GM23338 (cell line): ENCODE data around the gene POLR3A. TPM values are rescaled to one million over a fixed set of nuclear protein-coding genes. Genes with fewer than 3 reads are reported as not detected.
A peak's percentile ranks its signal among the peaks of the same experiment; 100 is the strongest.

Source experiments
- ATAC-seq: fragments of 200-7000 bp; cut with Tn5 transposase; 3 replicates; pipeline ENCODE4 v1.9.1; 2020
- DNase-seq: peaks from one replicate; pipeline ENCODE4 v3.0.0-alpha.2; 2015; ENCODE audit warnings: low spot score
- H2AFZ ChIP-seq: fragments of 200-600 bp; sonication (generic); 2 replicates; pipeline ENCODE4 v1.8.0; 2016; ENCODE audit warnings: antibody characterized with exemption, mild to moderate bottlenecking, moderate library complexity
- H3F3A ChIP-seq: fragments of 200-600 bp; sonication (generic); replicated peaks from 2 replicates; pipeline ENCODE4 v1.8.0; 2017; ENCODE audit warnings: antibody characterized with exemption, mixed run types, low read depth
- H3K27ac ChIP-seq: fragments of 200-600 bp; sonication (generic); 2 replicates; pipeline ENCODE4 v1.6.1; 2016; ENCODE audit warnings: low read depth
- H3K27me3 ChIP-seq: fragments of 200-600 bp; sonication (generic); 2 replicates; pipeline ENCODE4 v1.8.0; 2016; ENCODE audit warnings: mild to moderate bottlenecking, mixed run types, moderate library complexity; ENCODE audit not compliant: insufficient read depth
- H3K36me3 ChIP-seq: fragments of 200-600 bp; sonication (generic); 2 replicates; pipeline ENCODE4 v1.8.0; 2016; ENCODE audit warnings: mild to moderate bottlenecking; ENCODE audit not compliant: insufficient read depth
- H3K4me1 ChIP-seq: fragments of 200-600 bp; sonication (generic); 2 replicates; pipeline ENCODE4 v1.8.0; 2016; ENCODE audit warnings: mild to moderate bottlenecking, moderate library complexity; ENCODE audit not compliant: insufficient read depth
- H3K4me2 ChIP-seq: fragments of 200-600 bp; sonication (generic); 2 replicates; pipeline ENCODE4 v1.7.1; 2017; ENCODE audit warnings: mixed run types
- H3K4me3 ChIP-seq: fragments of 200-600 bp; sonication (generic); 2 replicates; pipeline ENCODE4 v1.6.1; 2016; ENCODE audit warnings: mixed run types
- H3K79me2 ChIP-seq: fragments of 200-600 bp; sonication (generic); replicated peaks from 2 replicates; pipeline ENCODE4 v1.8.0; 2017; ENCODE audit warnings: mild to moderate bottlenecking; ENCODE audit not compliant: insufficient read depth
- H3K9me2 ChIP-seq: fragments of 200-600 bp; sonication (generic); 2 replicates; pipeline ENCODE4 v1.8.0; 2017; ENCODE audit not compliant: insufficient read depth
- H4K20me1 ChIP-seq: fragments of 200-600 bp; sonication (generic); replicated peaks from 2 replicates; pipeline ENCODE4 v1.8.0; 2017; ENCODE audit warnings: mild to moderate bottlenecking; ENCODE audit not compliant: insufficient read depth
- H3K27ac Mint-ChIP-seq: 2 replicates; pipeline ENCODE4 v1.8.0; 2020; ENCODE audit warnings: inconsistent platforms, mild to moderate bottlenecking, moderate library complexity, mixed read lengths
- H3K27me3 Mint-ChIP-seq: 3 replicates; pipeline ENCODE4 v1.8.0; 2022; ENCODE audit warnings: low read depth, mild to moderate bottlenecking, moderate library complexity, mixed read lengths, inconsistent platforms; ENCODE audit not compliant: insufficient read depth, poor library complexity
- H3K36me3 Mint-ChIP-seq: 3 replicates; pipeline ENCODE4 v1.8.0; 2021; ENCODE audit warnings: low read depth, mild to moderate bottlenecking, inconsistent platforms, moderate library complexity, mixed read lengths
- H3K4me1 Mint-ChIP-seq: 3 replicates; pipeline ENCODE4 v1.8.0; 2020; ENCODE audit warnings: mild to moderate bottlenecking, inconsistent platforms, mixed read lengths
- H3K4me3 Mint-ChIP-seq: 3 replicates; pipeline ENCODE4 v1.8.0; 2021; ENCODE audit warnings: moderate library complexity, mild to moderate bottlenecking, inconsistent platforms, mixed read lengths
- H3K9me3 Mint-ChIP-seq: 3 replicates; pipeline ENCODE4 v1.8.0; 2020; ENCODE audit warnings: moderate library complexity, mild to moderate bottlenecking, inconsistent platforms, mixed read lengths
- JUNB ChIP-seq: IDR thresholded peaks from one replicate; pipeline ENCODE4 v1.6.1; 2016; ENCODE audit warnings: antibody characterized with exemption; ENCODE audit not compliant: unreplicated experiment
- polyA plus RNA-seq: library from polyadenylated mRNA; unstranded; fragments of >200 nt; fragmentation: Nextera tagmentation; extraction: Ambion mirVana; gene quantifications from 2 replicates; pipeline ENCODE4 v1.2.1, GENCODE V29; 2016
- total RNA-seq: library from RNA; depleted of rRNA; stranded (reverse); fragments of >200 nt; shearing (Covaris generic); gene quantifications from 2 replicates; pipeline ENCODE4 v1.2.3, GENCODE V29; 2014
- TF ChIP-seq, protein P1 (sequence below), 2 experiments: fragments of 200-600 bp in 1 of 2; sonication (generic) in 1 of 2; conservative IDR thresholded peaks; 2 replicates each; pipeline versions ENCODE4 v1.5.1 to v1.6.1; 2016 to 2017; ENCODE audit warnings: antibody characterized with exemption in 2 of 2, low read depth in 2 of 2, mild to moderate bottlenecking in 2 of 2, moderate library complexity in 1 of 2
- TF ChIP-seq, protein P2 (sequence below): IDR thresholded peaks from 2 replicates; pipeline ENCODE4 v1.6.1; 2016; ENCODE audit warnings: antibody characterized with exemption
- TF ChIP-seq, protein P3 (sequence below): fragments of 250-450 bp; sonication (Bioruptor Pico); IDR thresholded peaks from 2 replicates; pipeline ENCODE4 v1.5.0; 2020; ENCODE audit warnings: mild to moderate bottlenecking, moderate library complexity

The POLR3A gene
- total and polyA plus RNA-seq, 2 experiments from 2014 or later: 11.6 to 35.5 TPM

DNA sequence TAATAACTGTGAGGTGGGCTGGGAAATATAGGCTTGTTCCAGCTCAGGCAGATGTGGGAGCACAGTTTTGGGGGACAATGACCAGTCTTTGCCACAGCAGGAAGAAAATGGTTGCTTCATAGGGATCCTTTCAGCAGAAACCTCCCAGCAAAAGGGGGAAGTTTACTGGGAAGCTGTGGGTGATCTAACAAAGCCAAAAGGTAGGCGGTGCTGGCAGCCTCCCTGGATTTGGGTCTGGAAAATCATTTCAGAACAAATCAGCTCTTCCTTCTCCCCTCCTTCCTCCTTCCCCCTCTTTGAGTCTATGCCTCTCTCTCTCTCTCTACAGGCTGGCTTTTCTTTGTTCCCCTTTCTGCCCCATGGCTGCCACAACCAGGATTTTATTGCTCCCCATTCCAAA lies 20.5 kb upstream of the POLR3A start (continued):
- TF ChIP-seq, protein P1, sequence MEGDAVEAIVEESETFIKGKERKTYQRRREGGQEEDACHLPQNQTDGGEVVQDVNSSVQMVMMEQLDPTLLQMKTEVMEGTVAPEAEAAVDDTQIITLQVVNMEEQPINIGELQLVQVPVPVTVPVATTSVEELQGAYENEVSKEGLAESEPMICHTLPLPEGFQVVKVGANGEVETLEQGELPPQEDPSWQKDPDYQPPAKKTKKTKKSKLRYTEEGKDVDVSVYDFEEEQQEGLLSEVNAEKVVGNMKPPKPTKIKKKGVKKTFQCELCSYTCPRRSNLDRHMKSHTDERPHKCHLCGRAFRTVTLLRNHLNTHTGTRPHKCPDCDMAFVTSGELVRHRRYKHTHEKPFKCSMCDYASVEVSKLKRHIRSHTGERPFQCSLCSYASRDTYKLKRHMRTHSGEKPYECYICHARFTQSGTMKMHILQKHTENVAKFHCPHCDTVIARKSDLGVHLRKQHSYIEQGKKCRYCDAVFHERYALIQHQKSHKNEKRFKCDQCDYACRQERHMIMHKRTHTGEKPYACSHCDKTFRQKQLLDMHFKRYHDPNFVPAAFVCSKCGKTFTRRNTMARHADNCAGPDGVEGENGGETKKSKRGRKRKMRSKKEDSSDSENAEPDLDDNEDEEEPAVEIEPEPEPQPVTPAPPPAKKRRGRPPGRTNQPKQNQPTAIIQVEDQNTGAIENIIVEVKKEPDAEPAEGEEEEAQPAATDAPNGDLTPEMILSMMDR (conservative IDR thresholded peaks at IDR 0.05; ENCODE audit: low read depth in 2 of 2): no peak
- TF ChIP-seq, protein P2, sequence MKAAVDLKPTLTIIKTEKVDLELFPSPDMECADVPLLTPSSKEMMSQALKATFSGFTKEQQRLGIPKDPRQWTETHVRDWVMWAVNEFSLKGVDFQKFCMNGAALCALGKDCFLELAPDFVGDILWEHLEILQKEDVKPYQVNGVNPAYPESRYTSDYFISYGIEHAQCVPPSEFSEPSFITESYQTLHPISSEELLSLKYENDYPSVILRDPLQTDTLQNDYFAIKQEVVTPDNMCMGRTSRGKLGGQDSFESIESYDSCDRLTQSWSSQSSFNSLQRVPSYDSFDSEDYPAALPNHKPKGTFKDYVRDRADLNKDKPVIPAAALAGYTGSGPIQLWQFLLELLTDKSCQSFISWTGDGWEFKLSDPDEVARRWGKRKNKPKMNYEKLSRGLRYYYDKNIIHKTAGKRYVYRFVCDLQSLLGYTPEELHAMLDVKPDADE: no peak

DNA sequence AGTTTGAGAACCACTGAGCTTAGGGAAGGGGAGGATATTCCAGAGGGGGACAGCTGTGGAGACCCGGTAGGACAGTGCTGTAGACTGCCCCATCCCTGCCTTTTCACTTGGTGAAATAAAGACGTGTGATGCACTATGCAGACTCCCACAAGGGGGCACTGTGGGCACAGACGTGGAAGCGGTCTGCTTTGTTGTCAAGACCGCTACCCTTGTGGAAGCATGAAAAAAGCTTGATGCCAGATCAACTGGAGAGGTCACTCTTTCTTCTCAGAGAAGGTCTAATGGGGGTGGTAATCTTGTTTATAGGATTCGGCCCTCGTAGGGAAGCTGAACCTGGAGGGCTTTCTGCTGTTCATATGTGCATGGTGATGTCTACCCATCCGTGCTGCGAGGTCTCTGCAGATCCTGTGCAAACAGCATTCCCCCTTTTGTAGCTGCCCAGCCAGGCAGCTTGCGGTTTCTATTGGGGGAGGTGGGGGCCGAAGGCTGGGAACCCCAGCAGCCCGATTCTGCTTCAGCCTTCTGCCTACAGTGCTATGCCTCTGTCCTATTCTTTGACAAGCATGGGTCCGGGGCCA lies 18.1 kb upstream of the POLR3A start:
- Mint-ChIP-seq H3K27ac (peak overlapping the region; percentile 68; the same call in 1 of the 2 replicates), H3K36me3 (peaks cover 11% of the 10 kb centered on the region; the same call in 2 of the 3 replicates), H3K4me3 (no peak overlapping the region; the same call in 2 of the 3 replicates), H3K27me3 (peaks cover 11% of the 10 kb centered on the region), H3K4me1 (peaks cover 29% of the 10 kb centered on the region), H3K9me3 (no peaks in the 10 kb centered on the region; the same call in 2 of the 3 replicates)
- H3K9me2 ChIP-seq: no peaks in the 10 kb centered on the region
- H3K4me2 ChIP-seq: 0 out of 2 replicates have a peak overlapping the region, but pooled peaks have one; percentile 7
- H4K20me1 ChIP-seq: peaks cover 14% of the 10 kb centered on the region; the same call in 1 of the 2 replicates
- H3K4me1 ChIP-seq: peaks cover 18% of the 10 kb centered on the region
- TF ChIP-seq JUNB: no peak
- TF ChIP-seq, protein P1 (conservative IDR thresholded peaks at IDR 0.05; ENCODE audit: low read depth in 2 of 2): peak; percentile 97 to 99
- TF ChIP-seq, protein P2: no peak
- TF ChIP-seq, protein P3, sequence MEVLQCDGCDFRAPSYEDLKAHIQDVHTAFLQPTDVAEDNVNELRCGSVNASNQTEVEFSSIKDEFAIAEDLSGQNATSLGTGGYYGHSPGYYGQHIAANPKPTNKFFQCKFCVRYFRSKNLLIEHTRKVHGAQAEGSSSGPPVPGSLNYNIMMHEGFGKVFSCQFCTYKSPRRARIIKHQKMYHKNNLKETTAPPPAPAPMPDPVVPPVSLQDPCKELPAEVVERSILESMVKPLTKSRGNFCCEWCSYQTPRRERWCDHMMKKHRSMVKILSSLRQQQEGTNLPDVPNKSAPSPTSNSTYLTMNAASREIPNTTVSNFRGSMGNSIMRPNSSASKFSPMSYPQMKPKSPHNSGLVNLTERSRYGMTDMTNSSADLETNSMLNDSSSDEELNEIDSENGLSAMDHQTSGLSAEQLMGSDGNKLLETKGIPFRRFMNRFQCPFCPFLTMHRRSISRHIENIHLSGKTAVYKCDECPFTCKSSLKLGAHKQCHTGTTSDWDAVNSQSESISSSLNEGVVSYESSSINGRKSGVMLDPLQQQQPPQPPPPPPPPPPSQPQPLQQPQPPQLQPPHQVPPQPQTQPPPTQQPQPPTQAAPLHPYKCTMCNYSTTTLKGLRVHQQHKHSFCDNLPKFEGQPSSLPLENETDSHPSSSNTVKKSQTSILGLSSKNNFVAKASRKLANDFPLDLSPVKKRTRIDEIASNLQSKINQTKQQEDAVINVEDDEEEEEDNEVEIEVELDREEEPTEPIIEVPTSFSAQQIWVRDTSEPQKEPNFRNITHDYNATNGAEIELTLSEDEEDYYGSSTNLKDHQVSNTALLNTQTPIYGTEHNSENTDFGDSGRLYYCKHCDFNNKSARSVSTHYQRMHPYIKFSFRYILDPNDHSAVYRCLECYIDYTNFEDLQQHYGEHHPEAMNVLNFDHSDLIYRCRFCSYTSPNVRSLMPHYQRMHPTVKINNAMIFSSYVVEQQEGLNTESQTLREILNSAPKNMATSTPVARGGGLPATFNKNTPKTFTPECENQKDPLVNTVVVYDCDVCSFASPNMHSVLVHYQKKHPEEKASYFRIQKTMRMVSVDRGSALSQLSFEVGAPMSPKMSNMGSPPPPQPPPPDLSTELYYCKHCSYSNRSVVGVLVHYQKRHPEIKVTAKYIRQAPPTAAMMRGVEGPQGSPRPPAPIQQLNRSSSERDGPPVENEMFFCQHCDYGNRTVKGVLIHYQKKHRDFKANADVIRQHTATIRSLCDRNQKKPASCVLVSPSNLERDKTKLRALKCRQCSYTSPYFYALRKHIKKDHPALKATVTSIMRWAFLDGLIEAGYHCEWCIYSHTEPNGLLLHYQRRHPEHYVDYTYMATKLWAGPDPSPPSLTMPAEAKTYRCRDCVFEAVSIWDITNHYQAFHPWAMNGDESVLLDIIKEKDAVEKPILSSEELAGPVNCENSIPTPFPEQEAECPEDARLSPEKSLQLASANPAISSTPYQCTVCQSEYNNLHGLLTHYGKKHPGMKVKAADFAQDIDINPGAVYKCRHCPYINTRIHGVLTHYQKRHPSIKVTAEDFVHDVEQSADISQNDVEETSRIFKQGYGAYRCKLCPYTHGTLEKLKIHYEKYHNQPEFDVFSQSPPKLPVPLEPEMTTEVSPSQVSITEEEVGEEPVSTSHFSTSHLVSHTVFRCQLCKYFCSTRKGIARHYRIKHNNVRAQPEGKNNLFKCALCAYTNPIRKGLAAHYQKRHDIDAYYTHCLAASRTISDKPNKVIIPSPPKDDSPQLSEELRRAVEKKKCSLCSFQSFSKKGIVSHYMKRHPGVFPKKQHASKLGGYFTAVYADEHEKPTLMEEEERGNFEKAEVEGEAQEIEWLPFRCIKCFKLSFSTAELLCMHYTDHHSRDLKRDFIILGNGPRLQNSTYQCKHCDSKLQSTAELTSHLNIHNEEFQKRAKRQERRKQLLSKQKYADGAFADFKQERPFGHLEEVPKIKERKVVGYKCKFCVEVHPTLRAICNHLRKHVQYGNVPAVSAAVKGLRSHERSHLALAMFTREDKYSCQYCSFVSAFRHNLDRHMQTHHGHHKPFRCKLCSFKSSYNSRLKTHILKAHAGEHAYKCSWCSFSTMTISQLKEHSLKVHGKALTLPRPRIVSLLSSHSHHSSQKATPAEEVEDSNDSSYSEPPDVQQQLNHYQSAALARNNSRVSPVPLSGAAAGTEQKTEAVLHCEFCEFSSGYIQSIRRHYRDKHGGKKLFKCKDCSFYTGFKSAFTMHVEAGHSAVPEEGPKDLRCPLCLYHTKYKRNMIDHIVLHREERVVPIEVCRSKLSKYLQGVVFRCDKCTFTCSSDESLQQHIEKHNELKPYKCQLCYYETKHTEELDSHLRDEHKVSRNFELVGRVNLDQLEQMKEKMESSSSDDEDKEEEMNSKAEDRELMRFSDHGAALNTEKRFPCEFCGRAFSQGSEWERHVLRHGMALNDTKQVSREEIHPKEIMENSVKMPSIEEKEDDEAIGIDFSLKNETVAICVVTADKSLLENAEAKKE: peak; percentile 51; the same call in 1 of the 2 replicates
- peak; percentile 72 for ATAC-seq
- H3K27me3 ChIP-seq: no peaks in the 10 kb centered on the region
- no peaks in the 10 kb centered on the region for H3K36me3 ChIP-seq
- peaks cover 22% of the 10 kb centered on the region for H3F3A ChIP-seq
- H2AFZ ChIP-seq: no peak overlapping the region
- no peak overlapping the region for H3K4me3 ChIP-seq
- DNase-seq: peak; percentile 96
- no peak overlapping the region for H3K27ac ChIP-seq
- no peaks in the 10 kb centered on the region for H3K79me2 ChIP-seq
